AG09319 (cell line): ENCODE results near the gene PAM16.

Source experiments
- DNase-seq: peaks from one replicate; pipeline ENCODE4 v3.0.0-alpha.2; 2010; ENCODE audit warnings: low read depth; ENCODE audit errors: extremely low read depth
- CTCF ChIP-seq: IDR thresholded peaks from 2 replicates; pipeline ENCODE4 v1.5.1; 2011; ENCODE audit warnings: low read depth, mild to moderate bottlenecking, inconsistent platforms, low read length, moderate library complexity

The PAM16 gene

GRCh38 chr16:4325253-4325758 is 25.8 kb downstream of the PAM16 start:
- TF ChIP-seq CTCF = no peak
- DNase-seq = no peak

GRCh38 chr16:4324492-4325252 is 26.4 kb downstream of the PAM16 start:
- DNase-seq = no peak
- no peak for TF ChIP-seq CTCF

- TF ChIP-seq CTCF = no peak
- DNase-seq = no peak
These were observed 27.2 kb downstream of the PAM16 start for GRCh38 chr16:4323845-4324488.

GRCh38 chr16:4323071-4323844 is 27.9 kb downstream of the PAM16 start:
- TF ChIP-seq CTCF = no peak
- DNase-seq = no peak

- no peak for TF ChIP-seq CTCF
- no peak for DNase-seq
These were observed 28.7 kb downstream of the PAM16 start for GRCh38 chr16:4322121-4323052.

- no peak for TF ChIP-seq CTCF
- DNase-seq = no peak
These were observed 29.6 kb downstream of the PAM16 start for GRCh38 chr16:4321286-4322120.
